ENCODE measurements around the gene APIP. TPM values are rescaled to one million over a fixed set of nuclear protein-coding genes. Genes with fewer than 3 reads are reported as not detected.

APIP gene
- polyA plus RNA-seq, 1 donor (not counting 4 experiments of a cell fraction or from before 2014, with no cell fraction given): 10.9 TPM

DNA sequence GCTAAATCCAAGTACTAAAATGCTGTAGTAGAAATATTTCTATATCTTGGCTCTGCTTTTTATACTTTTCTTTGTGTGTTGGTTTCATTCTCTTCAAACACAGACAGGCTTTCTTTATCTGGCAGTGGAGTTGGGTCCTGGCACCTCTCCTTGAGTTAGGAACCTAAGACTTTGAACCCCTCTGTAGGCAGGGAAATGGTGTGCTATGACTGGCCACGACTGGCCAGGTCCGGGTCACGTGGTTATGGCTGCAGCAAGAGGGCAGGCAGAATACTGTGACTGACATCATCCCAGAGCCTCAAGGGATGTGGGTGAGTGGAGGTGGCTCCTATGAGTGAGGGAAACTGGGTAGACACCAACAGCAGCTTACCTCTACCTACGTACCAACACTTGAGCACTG is 42.0 kb downstream of the APIP start:
- H3K79me2 ChIP-seq (ENCODE audit: control insufficient read depth, insufficient read depth, low read length): no peaks in the 10 kb centered on the region
- no peaks in the 10 kb centered on the region for H3K9me3 ChIP-seq (ENCODE audit: control insufficient read depth, low read depth, low read length)
- H3K4me1 ChIP-seq (ENCODE audit: control insufficient read depth, extremely low read depth, insufficient read depth, low read length): no peaks in the 10 kb centered on the region
- dilution Hi-C loops (cut with MboI; ENCODE audit: extremely low pct_ligation_motif_present, low sequenced_read_pairs): no loop called here
- no peak overlapping the region for H3K27ac ChIP-seq (ENCODE audit: control insufficient read depth, insufficient read depth, low read length)
- H3K9me1 ChIP-seq (ENCODE audit: control insufficient read depth, extremely low read depth, insufficient read depth, low read length): no peaks in the 10 kb centered on the region
- FAIRE-seq (no peak), DNase-seq (ENCODE audit: low read depth, low spot score) (no peak)
- TF ChIP-seq EZH2 (IDR thresholded peaks at IDR 0.05; ENCODE audit: low read length): no peak
- no peak for TF ChIP-seq CTCF (optimal IDR thresholded peaks at IDR 0.05 in 1 of 3, IDR thresholded peaks at IDR 0.05 in 1 of 3, conservative IDR thresholded peaks at IDR 0.05 in 1 of 3; ENCODE audit: extremely low read depth in 1 of 3, insufficient read depth in 2 of 3, low read length in 3 of 3)
- H3K27me3 ChIP-seq (ENCODE audit: control insufficient read depth, extremely low read depth, insufficient read depth, low read length): no peaks in the 10 kb centered on the region
- H3K36me3 ChIP-seq (ENCODE audit: control insufficient read depth in 2 of 2, extremely low read depth in 1 of 2, insufficient read depth in 2 of 2, low read length in 2 of 2): no peaks in the 10 kb centered on the region
- H4K20me1 ChIP-seq (ENCODE audit: control insufficient read depth, extremely low read depth, insufficient read depth, low read length): no peaks in the 10 kb centered on the region
- H3K9ac ChIP-seq (ENCODE audit: control insufficient read depth, extremely low read depth, insufficient read depth, low read length): no peak overlapping the region
- H2AFZ ChIP-seq (ENCODE audit: control insufficient read depth, low read length): no peak overlapping the region
- H3K4me2 ChIP-seq (ENCODE audit: control insufficient read depth, extremely low read depth, insufficient read depth, low read depth, low read length): no peak overlapping the region
- H3K4me3 ChIP-seq (ENCODE audit: control insufficient read depth in 2 of 3, extremely low read depth in 1 of 3, insufficient read depth in 2 of 3, low read depth in 1 of 3, low read length in 3 of 3): no peak overlapping the region

DNA sequence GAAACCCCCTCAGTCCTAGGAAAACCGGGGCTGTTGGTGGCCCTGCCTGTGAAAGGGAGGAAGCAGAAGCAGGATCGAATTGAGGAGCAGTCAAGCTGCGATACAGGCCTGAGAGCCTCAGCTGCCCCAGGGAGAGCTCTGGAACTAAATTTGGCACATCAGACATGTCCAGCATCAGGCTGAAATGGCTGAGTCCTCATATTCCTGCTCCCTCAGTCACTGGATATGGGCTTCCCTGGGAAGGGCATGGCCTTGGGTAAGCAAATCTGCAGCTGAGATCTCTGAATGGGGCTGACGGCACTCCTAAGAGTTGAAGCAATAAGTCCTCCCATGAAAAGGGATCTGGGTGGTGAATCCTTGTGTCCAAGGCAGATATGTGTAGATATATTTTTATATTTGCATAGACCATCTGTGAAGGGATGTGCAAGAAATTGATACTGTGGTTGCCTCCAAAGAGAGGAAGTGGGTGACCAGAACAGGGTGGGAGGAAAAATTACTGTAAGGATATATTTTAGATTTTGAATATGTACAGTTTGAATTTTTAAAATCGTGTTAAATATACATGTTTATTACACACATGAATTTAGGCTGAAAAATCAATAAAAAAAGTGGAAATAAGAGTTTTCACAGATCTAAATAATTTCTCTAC is 45.5 kb downstream of the APIP start:
- no peak overlapping the region for H3K9ac ChIP-seq (ENCODE audit: control insufficient read depth, extremely low read depth, insufficient read depth, low read length)
- no peaks in the 10 kb centered on the region for H3K79me2 ChIP-seq (ENCODE audit: control insufficient read depth, insufficient read depth, low read length)
- no peak overlapping the region for H3K4me3 ChIP-seq (ENCODE audit: control insufficient read depth in 2 of 3, extremely low read depth in 1 of 3, insufficient read depth in 2 of 3, low read depth in 1 of 3, low read length in 3 of 3)
- FAIRE-seq: no peak
- no peak for DNase-seq (ENCODE audit: low read depth, low spot score)
- TF ChIP-seq CTCF (optimal IDR thresholded peaks at IDR 0.05 in 1 of 3, IDR thresholded peaks at IDR 0.05 in 1 of 3, conservative IDR thresholded peaks at IDR 0.05 in 1 of 3; ENCODE audit: extremely low read depth in 1 of 3, insufficient read depth in 2 of 3, low read length in 3 of 3): no peak
- TF ChIP-seq EZH2 (IDR thresholded peaks at IDR 0.05; ENCODE audit: low read length): no peak
- no peak overlapping the region for H3K4me2 ChIP-seq (ENCODE audit: control insufficient read depth, extremely low read depth, insufficient read depth, low read depth, low read length)
- H3K9me1 ChIP-seq (ENCODE audit: control insufficient read depth, extremely low read depth, insufficient read depth, low read length): no peaks in the 10 kb centered on the region
- H4K20me1 ChIP-seq (ENCODE audit: control insufficient read depth, extremely low read depth, insufficient read depth, low read length): no peaks in the 10 kb centered on the region
- no peak overlapping the region for H2AFZ ChIP-seq (ENCODE audit: control insufficient read depth, low read length)
- H3K27ac ChIP-seq (ENCODE audit: control insufficient read depth, insufficient read depth, low read length): no peak overlapping the region
- no peaks in the 10 kb centered on the region for H3K9me3 ChIP-seq (ENCODE audit: control insufficient read depth, low read depth, low read length)
- H3K36me3 ChIP-seq (ENCODE audit: control insufficient read depth in 2 of 2, extremely low read depth in 1 of 2, insufficient read depth in 2 of 2, low read length in 2 of 2): no peaks in the 10 kb centered on the region
- dilution Hi-C loops (cut with MboI; ENCODE audit: extremely low pct_ligation_motif_present, low sequenced_read_pairs): no loop called here
- H3K4me1 ChIP-seq (ENCODE audit: control insufficient read depth, extremely low read depth, insufficient read depth, low read length): no peaks in the 10 kb centered on the region
- H3K27me3 ChIP-seq (ENCODE audit: control insufficient read depth, extremely low read depth, insufficient read depth, low read length): no peaks in the 10 kb centered on the region
